UCSD-AML1 (cell line): ENCODE data around the gene CARD9.

Source experiments
- DNase-seq: peaks from one replicate; lab custom pipeline; 2025; ENCODE audit not compliant: unreplicated experiment; lab: John Stamatoyannopoulos, UW

Gene CARD9

GRCh38 chr9:136336881-136337280 lies 36.6 kb downstream of the CARD9 start:
- no peak for DNase-seq

- DNase-seq = no peak
Measured at GRCh38 chr9:136336156-136336870, 37.2 kb downstream of the CARD9 start.

- no peak for DNase-seq
Measured at GRCh38 chr9:136335296-136336155, 37.9 kb downstream of the CARD9 start.

DNA sequence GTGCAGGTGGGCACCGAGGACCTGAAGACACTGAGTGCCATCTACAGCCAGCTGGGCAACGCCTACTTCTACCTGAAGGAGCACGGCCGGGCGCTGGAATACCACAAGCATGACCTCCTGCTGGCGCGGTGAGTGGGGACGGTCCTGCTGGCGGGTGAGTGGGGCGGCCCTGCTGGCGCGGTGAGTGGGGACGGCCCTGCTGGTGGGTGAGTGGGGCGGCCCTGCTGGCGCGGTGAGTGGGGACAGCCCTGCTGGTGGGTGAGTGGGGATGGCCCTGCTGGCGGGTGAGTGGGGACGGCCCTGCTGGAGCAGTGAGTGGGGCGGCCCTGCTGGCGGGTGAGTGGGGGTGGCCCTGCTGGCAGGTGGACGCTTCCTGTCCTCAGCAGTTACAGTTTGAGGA lies 38.9 kb downstream of the CARD9 start:
- DNase-seq = no peak

GRCh38 chr9:136333486-136333885 lies 40.0 kb downstream of the CARD9 start:
- DNase-seq = no peak

GRCh38 chr9:136333045-136333444 lies 40.4 kb downstream of the CARD9 start:
- no peak for DNase-seq

DNA sequence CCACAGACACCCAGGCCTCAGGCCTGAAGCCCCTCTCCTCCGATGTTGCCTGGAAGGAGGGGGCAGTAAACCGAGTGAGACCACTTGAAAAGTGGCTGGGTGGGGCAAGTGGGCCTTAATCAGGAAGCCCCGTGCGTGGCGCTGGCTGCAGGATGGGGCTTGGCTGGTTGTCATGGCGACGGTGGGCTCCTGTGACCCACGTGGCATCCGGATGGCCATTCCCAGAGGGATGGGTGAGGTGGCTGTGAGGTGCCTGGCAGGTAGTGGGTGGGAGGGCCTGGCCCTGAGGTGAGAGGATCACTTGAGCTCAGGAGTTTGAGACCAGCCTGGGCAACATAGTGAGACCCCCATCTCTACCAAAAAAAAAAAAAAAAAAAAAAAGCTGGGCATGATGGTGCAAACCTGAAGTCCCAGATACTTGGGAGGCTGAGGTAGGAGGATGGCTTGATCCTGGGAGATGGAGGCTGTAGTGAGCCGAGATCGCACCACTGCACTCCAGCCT lies 40.9 kb downstream of the CARD9 start:
- no peak for DNase-seq

GRCh38 chr9:136331556-136332481 lies 41.6 kb downstream of the CARD9 start:
- DNase-seq = no peak

- no peak for DNase-seq
Measured at GRCh38 chr9:136331030-136331429, 42.4 kb downstream of the CARD9 start.

GRCh38 chr9:136330406-136330990 lies 43.0 kb downstream of the CARD9 start:
- DNase-seq = no peak

GRCh38 chr9:136329636-136330405 lies 43.6 kb downstream of the CARD9 start:
- DNase-seq = no peak

DNA sequence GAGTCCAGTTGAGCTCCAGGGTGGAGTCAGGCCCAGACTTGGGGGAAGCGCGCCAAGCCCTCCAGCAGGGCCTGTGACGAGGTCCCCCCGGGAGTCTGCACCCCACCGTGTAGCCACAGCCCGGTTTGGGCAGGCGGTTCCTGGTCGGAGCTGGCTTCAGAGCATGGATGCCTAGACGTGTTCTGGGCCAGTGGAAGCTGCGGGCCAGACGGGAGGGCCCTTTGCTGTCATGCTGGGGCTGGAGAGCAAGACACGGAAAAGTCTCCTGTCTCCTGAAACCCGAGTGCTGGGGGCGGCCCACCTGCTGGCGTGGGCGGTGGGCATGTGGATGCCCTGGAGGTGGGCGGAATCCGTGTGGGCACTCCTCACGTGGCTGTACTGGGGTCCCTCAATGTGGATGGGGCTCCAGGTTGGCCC lies 44.2 kb downstream of the CARD9 start:
- DNase-seq = no peak

DNA sequence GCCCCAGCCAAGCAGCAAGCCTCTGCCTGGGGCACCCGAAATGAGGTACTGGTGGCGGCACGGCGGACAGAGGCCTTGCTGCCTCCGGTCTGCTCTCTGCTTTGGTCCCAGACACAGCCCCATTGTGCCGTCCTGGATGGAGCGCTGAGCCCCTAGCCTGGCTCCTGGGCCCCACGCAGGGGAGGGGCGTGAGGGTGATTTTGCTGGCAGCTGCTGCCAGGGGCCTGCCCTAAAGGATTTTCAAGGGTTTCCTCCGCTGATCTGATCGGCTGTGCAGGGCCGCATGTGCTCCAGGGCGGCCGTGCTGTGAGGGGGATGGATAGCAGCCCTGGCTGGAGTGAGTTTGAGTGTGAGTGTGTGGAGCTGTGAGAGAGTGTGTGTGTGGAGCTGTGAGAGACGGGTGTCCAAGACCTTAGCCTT lies 44.8 kb downstream of the CARD9 start:
- DNase-seq = no peak

DNA sequence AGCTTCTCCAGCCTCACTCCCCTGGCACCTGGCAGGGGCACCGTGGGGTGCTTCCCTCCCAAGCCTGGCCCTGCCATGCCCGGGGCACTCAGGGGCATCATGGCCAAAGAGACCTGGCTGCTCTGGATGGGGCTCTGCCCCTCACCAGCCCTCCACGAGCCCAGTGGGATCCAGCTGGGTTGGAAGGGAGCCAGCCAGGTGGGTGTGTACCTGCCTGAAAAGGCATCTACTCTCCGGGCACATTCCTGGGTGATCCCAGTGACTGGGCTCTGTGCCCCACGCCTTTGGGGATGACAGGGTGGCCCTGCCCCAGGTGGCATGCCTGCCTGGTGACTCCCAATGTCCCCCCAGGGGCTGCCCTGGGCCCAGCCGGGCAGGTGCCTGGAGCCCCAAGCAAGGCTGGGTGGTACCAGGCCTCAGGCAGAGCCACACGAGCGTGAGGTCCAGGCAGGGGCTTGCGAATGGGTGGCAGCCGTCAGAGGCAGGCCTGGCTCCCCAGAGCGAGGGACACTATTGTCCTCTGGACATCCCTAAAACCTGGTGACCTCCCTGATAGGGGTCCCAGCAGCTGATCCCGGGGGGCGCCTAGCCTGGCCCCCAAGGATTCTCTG lies 45.4 kb downstream of the CARD9 start:
- DNase-seq = no peak

DNA sequence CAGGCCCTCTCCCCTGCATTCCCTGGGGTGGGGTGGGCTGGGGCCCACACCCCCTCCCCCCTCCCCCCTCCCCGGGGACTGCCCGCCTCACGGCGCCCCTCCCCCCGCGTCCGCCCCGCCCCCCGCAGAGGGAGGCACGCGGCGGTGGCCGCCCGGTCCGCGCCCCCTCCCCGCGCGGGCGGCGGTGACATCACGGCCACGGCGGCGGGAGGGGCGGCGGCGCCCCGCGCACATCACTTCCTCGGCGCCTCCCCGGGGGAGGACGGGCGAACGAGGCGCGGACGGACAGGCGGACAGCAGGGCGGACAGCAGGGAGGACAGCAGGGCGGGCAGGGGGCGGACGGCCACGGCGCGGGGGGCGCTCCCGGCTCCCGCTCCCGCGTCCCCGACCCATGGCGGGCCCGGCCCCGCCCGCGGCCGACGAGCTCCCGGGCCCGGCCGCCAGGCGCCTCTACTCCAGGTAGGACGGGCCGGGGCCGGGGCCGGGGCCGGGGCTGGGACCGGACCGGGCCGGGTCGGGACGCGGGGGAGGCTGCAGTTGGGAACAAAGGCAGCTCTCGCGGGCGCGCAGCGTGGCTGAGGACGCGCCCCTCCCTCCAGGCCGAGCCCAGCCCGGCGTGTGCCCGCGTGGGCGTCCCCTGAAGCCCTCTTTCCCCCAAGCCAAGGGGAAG lies 46.0 kb downstream of the CARD9 start, which contains the start of gene GPSM1:
GPSM1 (plus strand) TSS at position 236 of the 671 bp plus-strand sequence; CDS start at position 393, 157 bp downstream.
- peak; percentile 72 for DNase-seq

DNA sequence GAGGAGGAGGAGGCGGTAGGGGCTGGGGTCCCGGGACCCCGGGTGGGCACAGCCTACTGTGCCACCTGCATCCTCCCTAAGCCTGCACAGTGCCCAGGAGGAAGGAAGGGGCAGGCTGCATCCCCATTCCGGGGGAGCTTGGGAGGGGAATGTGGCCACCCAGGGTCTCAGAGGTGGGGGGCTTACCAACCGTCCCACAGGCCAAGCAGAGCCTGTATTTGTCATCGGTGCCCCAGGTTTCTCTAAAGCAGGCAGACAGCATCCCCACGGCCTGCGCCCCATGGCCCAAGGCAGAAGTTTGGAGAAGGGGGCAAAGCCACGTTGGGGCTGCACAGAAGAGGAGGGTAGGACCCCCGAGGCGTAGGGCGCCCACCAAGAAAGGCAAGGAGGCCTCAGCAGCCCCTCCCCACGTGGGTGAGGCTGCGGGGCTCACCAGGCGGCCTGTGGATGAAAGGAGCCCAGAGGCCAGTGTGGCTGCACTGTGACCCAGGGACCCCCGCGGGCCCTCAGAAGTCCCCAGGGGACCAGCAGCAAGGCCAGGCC lies 46.6 kb downstream of the CARD9 start:
- no peak for DNase-seq

DNA sequence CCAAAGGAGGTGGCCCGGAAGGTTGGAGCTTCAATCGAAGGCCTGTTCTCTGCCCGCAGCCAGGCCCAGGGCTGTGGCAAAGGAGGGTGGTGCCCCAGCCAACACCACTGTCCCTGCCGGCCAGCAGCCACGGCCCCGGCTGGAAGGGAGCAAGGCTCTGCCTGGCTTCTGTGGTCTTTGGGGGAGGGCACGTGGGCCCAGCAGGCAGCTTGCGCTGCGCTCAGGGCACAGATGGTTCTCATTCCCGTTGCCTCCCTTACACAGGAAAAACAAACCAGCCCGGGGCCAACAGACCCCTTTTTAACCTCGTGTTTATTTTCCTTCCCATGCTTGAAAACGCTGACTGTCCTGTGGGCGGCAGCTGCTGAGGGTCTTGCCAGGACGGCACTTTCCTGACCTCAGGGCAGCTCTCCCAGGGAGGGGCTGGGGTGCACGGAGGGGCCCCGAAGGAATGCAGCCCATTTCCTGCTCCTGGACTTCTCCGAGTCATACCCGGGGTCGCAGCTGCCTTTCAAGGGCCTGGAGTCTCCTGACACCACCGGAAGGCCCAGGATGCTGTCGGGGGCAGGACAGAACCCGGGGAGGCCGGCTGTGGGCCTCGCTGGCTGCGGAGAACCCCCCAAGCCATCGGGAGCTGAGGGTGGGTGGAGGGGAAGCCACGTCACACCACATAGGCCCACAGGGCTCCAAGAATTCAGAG lies 47.3 kb downstream of the CARD9 start:
- peak; percentile 62 for DNase-seq

GRCh38 chr9:136325358-136325757 lies 48.1 kb downstream of the CARD9 start:
- DNase-seq = no peak
